H1 (cell line): ENCODE results near the gene TMEM116.

Experiments used
- BRCA1 ChIP-seq: IDR thresholded peaks from 2 replicates; pipeline ENCODE4 v1.6.1; 2012; ENCODE audit warnings: low read depth, low read length, improper control_type of control experiment
- CTCF ChIP-seq, 3 experiments: IDR thresholded peaks; 1 replicate in 2 of 3; 2 replicates in 1 of 3; pipeline versions ENCODE4 v1.5.1 to v1.6.1; 2011; ENCODE audit warnings: low read length in 3 of 3, mild to moderate bottlenecking in 3 of 3, inconsistent platforms in 2 of 3, low read depth in 1 of 3, moderate library complexity in 1 of 3; ENCODE audit not compliant: insufficient read depth in 1 of 3; ENCODE audit errors: control extremely low read depth in 1 of 3
- RAD21 ChIP-seq, 2 experiments: IDR thresholded peaks in 1 of 2; conservative IDR thresholded peaks in 1 of 2; 2 replicates each; pipeline ENCODE4 v1.6.1; 2011; ENCODE audit warnings: low read depth in 2 of 2, low read length in 2 of 2, improper control_type of control experiment in 1 of 2, inconsistent platforms in 1 of 2, mild to moderate bottlenecking in 1 of 2, moderate library complexity in 1 of 2
- SP1 ChIP-seq: IDR thresholded peaks from 2 replicates; pipeline ENCODE4 v1.6.1; 2011; ENCODE audit warnings: low read depth, low read length
- YY1 ChIP-seq: IDR thresholded peaks from 2 replicates; pipeline ENCODE4 v1.6.1; 2011; ENCODE audit warnings: low read depth, mild to moderate bottlenecking, low read length
- ZNF274 ChIP-seq: IDR thresholded peaks from 2 replicates; pipeline ENCODE4 v1.7.0; 2012; ENCODE audit warnings: low read length, borderline replicate concordance; ENCODE audit errors: extremely low read depth

- TF ChIP-seq CTCF (IDR thresholded peaks at IDR 0.05; ENCODE audit: control extremely low read depth in 1 of 3, insufficient read depth in 1 of 3, low read depth in 1 of 3, low read length in 3 of 3) (no peak), YY1 (no peak), SP1 (no peak), ZNF274 (no peak), BRCA1 (no peak), RAD21 (IDR thresholded peaks at IDR 0.05 in 1 of 2, conservative IDR thresholded peaks at IDR 0.05 in 1 of 2; ENCODE audit: low read depth in 2 of 2, low read length in 2 of 2) (no peak)
Observed at GRCh38 chr12:111925171-111925570, 87.8 kb downstream of the TMEM116 start.
